LNCAP (cell line): ENCODE results near the gene ZNF514.

Experiments
- CTCF ChIP-seq: fragments of 450-650 bp; IDR thresholded peaks from 2 replicates; pipeline ENCODE4 v1.5.1; 2017; ENCODE audit warnings: mild to moderate bottlenecking

ZNF514 gene

GRCh38 chr2:95165371-95166064, 5.9 kb upstream of the ZNF514 start, which contains the start of gene ZNF2:
TSS of gene ZNF2 (plus strand) at chr2:95165809. CDS start at chr2:95176227, 10,418 bp downstream.
- TF ChIP-seq CTCF = no peak

- no peak for TF ChIP-seq CTCF
Measured at GRCh38 chr2:95165030-95165370, 5.4 kb upstream of the ZNF514 start.

DNA sequence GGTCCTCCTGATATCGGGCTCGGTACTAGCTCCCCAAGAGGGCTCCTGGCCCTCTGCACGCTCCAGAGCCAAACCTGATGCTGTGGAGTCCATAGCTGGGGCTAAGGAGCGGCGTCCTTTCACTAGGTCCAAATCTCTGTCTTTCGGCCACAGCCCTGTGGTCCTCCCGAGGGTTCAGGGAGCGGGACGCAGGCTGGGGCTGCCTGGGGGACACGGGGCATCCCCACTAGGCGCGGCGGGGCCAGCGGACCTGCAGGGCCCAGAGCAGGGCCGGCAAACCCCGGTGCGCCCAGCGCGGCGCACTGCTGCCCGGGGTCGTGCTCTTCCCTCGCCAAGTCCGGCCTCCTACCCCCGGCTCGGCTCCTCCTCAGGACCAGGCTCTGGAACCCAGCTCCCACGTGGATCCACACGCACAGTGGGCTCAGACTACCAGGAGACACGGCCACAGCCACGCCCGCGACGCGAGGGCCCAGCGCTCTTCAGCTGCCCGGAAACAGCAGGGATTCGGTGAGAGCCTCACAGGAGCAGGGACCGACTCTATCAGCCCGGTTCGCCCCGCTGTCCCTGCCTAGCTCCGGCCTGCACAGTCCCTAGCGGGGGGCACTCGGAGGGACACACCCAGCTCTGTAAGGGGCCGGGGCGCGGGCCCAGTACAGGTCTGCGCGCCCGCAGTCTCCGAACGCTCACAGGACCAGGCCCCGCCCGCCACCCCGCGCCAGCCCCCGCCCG, 593 bp downstream of the ZNF514 start:
- no peak for TF ChIP-seq CTCF

GRCh38 chr2:95158441-95158840, 1.2 kb downstream of the ZNF514 start:
- TF ChIP-seq CTCF = no peak

- TF ChIP-seq CTCF = no peak
Measured at GRCh38 chr2:95149397-95149984, 10.2 kb downstream of the ZNF514 start.

DNA sequence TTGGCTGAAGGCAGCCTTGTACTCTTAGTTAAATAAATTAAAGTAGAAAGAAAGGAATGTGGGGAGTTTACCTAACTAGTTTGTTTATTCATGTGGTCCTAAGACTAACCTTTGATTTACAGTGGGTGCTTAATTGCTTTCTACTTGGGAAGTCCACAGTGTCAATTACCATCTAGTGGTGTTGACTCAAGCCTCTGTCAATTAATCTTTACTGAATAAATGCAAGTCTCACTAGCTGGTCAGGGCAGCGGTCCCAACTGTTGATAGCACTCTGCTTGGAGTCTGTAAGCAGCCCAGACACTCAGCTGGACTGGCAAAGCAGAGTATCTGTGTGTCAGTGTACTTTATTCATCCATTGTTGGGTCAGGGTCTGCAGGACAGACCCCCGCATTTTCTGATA, 15.8 kb downstream of the ZNF514 start:
- TF ChIP-seq CTCF = no peak

- TF ChIP-seq CTCF = no peak
Measured at GRCh38 chr2:95138702-95139101, 20.9 kb downstream of the ZNF514 start.
